Lung (tissue), 12 donors: Measurements from ENCODE around the gene POU2F1. TPM values are rescaled to one million over a fixed set of nuclear protein-coding genes. Genes with fewer than 3 reads are reported as not detected.

Experiments
- ATAC-seq: fragments of 200-7000 bp; cut with Tn5 transposase; one replicate; pipeline ENCODE4 v1.9.1; 2020; ENCODE audit warnings: moderate number of reproducible peaks; ENCODE audit not compliant: insufficient read depth, low FRiP score
- DNase-seq, 3 donors: peaks; one replicate each; pipeline ENCODE4 v3.0.0-alpha.2; 2013 to 2017
- H3K27ac ChIP-seq, 2 donors: one replicate each; pipeline ENCODE4 v1.5.1; 2013; ENCODE audit warnings: mild to moderate bottlenecking in 2 of 2, moderate library complexity in 2 of 2, control low read depth in 1 of 2, inconsistent platforms in 1 of 2, low read depth in 1 of 2, low read length in 1 of 2
- H3K27me3 ChIP-seq, 3 donors: one replicate each; pipeline ENCODE4 v1.5.1; 2013; ENCODE audit warnings: low read length in 2 of 3; ENCODE audit not compliant: control insufficient read depth in 3 of 3, insufficient read depth in 3 of 3
- H3K36me3 ChIP-seq, 4 donors: one replicate each; pipeline ENCODE4 v1.5.1; 2013; ENCODE audit warnings: low read length in 4 of 4, mild to moderate bottlenecking in 1 of 4, moderate library complexity in 1 of 4; ENCODE audit not compliant: control insufficient read depth in 4 of 4, insufficient read depth in 4 of 4
- H3K4me1 ChIP-seq, 5 donors: one replicate each; pipeline ENCODE4 v1.5.1; 2013; ENCODE audit warnings: low read length in 5 of 5, mild to moderate bottlenecking in 2 of 5, moderate library complexity in 1 of 5; ENCODE audit not compliant: control insufficient read depth in 5 of 5, insufficient read depth in 5 of 5
- H3K4me3 ChIP-seq: one replicate; pipeline ENCODE4 v1.5.1; 2013; ENCODE audit warnings: mild to moderate bottlenecking, control low read depth, moderate library complexity
- H3K9ac ChIP-seq, 2 donors: one replicate each; pipeline ENCODE4 v1.5.1; 2013; ENCODE audit warnings: low read length in 2 of 2, control low read depth in 1 of 2; ENCODE audit not compliant: insufficient read depth in 1 of 2
- H3K9me3 ChIP-seq, 4 donors: one replicate each; pipeline ENCODE4 v1.5.1; 2013; ENCODE audit warnings: low read length in 3 of 4, mild to moderate bottlenecking in 1 of 4, moderate library complexity in 1 of 4; ENCODE audit not compliant: control insufficient read depth in 4 of 4, insufficient read depth in 3 of 4
- CTCF ChIP-seq: IDR thresholded peaks from 2 replicates; pipeline ENCODE4 v1.5.1; 2012; ENCODE audit warnings: mild to moderate bottlenecking; ENCODE audit errors: control extremely low read depth, extremely low read depth
- WGBS, 2 donors: extraction: QIAGEN DNeasy Blood & Tissue Kit; methylation state at CpG; one replicate each; pipeline ENCODE4 v1.1.7; 2013; 5-methylcytosine and 5-hydroxymethylcytosine counted together
- polyA plus RNA-seq, 2 donors: library from polyadenylated mRNA; stranded (reverse); fragments of 200-250 nt; gene quantifications; one replicate each; pipeline ENCODE4 v1.2.1, GENCODE V29; 2013
- total RNA-seq, 2 donors: library from RNA; depleted of rRNA in 1 of 2; stranded (reverse); fragments of >200 nt in 1 of 2; gene quantifications; one replicate each; pipeline ENCODE4 v1.2.1, GENCODE V29; 2014 to 2021
- donor health status: control.
- donor health status: control.
- donor health status: Bipolar disorder and iron deficiency.
- donor health status: healthy.
- donor health status: DM: yes; HTN: yes; CAD: no.

POU2F1 gene
- total and polyA plus RNA-seq, 4 donors = 2.0 to 34.4 (median 8.7) TPM

- peaks cover 0 to under 1% (median 0%) of the 10 kb centered on the region in 4 donors for H3K36me3 ChIP-seq
- WGBS, 2 donors = 88 to 91% methylated on average over 17 of the region's 17 CpGs
- DNase-seq (no peak), ATAC-seq (no peak)
- no peaks in the 10 kb centered on the region for H3K9me3 ChIP-seq
- H3K4me3 ChIP-seq = no peak overlapping the region
- no peaks in the 10 kb centered on the region for H3K27me3 ChIP-seq
- H3K9ac ChIP-seq = no peak overlapping the region
- TF ChIP-seq CTCF = no peak
- H3K27ac ChIP-seq = no peak overlapping the region
- peaks cover 0 to 2% (median 0%) of the 10 kb centered on the region in 5 donors for H3K4me1 ChIP-seq
Observed at GRCh38 chr1:167430134-167430848, 209.6 kb downstream of the POU2F1 start.

GRCh38 chr1:167430849-167431242 is 210.2 kb downstream of the POU2F1 start:
- peaks cover 0 to 2% (median 0%) of the 10 kb centered on the region in 5 donors for H3K4me1 ChIP-seq
- ATAC-seq = no peak
- H3K27ac ChIP-seq = no peak overlapping the region
- H3K4me3 ChIP-seq = no peak overlapping the region
- no peak for TF ChIP-seq CTCF
- no peaks in the 10 kb centered on the region for H3K27me3 ChIP-seq
- no peaks in the 10 kb centered on the region for H3K9me3 ChIP-seq
- no peak for DNase-seq
- H3K9ac ChIP-seq = no peak overlapping the region
- H3K36me3 ChIP-seq = no peaks in the 10 kb centered on the region
- 92 to 94% methylated on average over 10 of the region's 10 CpGs for WGBS, 2 donors

- H3K4me1 ChIP-seq = peaks cover 0 to 2% (median 0%) of the 10 kb centered on the region in 5 donors
- WGBS, 2 donors = 89 to 91% methylated on average over 14 of the region's 14 CpGs
- no peaks in the 10 kb centered on the region for H3K27me3 ChIP-seq
- ATAC-seq (no peak), DNase-seq (no peak)
- no peaks in the 10 kb centered on the region for H3K9me3 ChIP-seq
- H3K36me3 ChIP-seq = no peaks in the 10 kb centered on the region
- no peak for TF ChIP-seq CTCF
- H3K4me3 ChIP-seq = no peak overlapping the region
- no peak overlapping the region for H3K27ac ChIP-seq
- H3K9ac ChIP-seq = no peak overlapping the region
Observed at GRCh38 chr1:167431261-167431908, 210.7 kb downstream of the POU2F1 start.
